HFFc6 (cell line): Measurements from ENCODE around the gene COX7A2L. TPM values are rescaled to one million over a fixed set of nuclear protein-coding genes. Genes with fewer than 3 reads are reported as not detected.

Experiments
- DNase-seq: peaks from one replicate; pipeline ENCODE4 v3.0.0-alpha.2; 2018
- H3K27ac Mint-ChIP-seq: 2 replicates; pipeline ENCODE4 v1.8.0; 2020; ENCODE audit warnings: mild to moderate bottlenecking, mixed read lengths
- H3K27me3 Mint-ChIP-seq: 2 replicates; pipeline ENCODE4 v1.8.0; 2021; ENCODE audit warnings: mild to moderate bottlenecking, moderate library complexity, mixed read lengths; ENCODE audit not compliant: insufficient read depth
- H3K36me3 Mint-ChIP-seq: 2 replicates; pipeline ENCODE4 v1.8.0; 2021; ENCODE audit warnings: low read depth, mixed read lengths
- H3K4me1 Mint-ChIP-seq: 2 replicates; pipeline ENCODE4 v1.8.0; 2020; ENCODE audit warnings: low read depth, mixed read lengths
- H3K4me3 Mint-ChIP-seq: 2 replicates; pipeline ENCODE4 v1.8.0; 2020; ENCODE audit warnings: mild to moderate bottlenecking, moderate library complexity, mixed read lengths
- H3K9me3 Mint-ChIP-seq: 2 replicates; pipeline ENCODE4 v1.8.0; 2020; ENCODE audit warnings: mild to moderate bottlenecking, mixed read lengths
- CTCF ChIP-seq: fragments of 200-600 bp; sonication (generic); IDR thresholded peaks from 2 replicates; pipeline ENCODE4 v1.5.0; 2021; ENCODE audit warnings: antibody characterized with exemption, mild to moderate bottlenecking
- total RNA-seq, 6 experiments: library from RNA; stranded (reverse); fragmentation: NEBNext Ultra II Directional; extraction: Animal tissue kit (Norgen Biotek cat#: 25700); gene quantifications; 2 replicates in 1 of 6; 3 replicates in 5 of 6; pipeline ENCODE4 v1.2.3, GENCODE V29; 2021

COX7A2L gene
- total RNA-seq, 6 experiments from 2014 or later = 118 to 130 (median 125) TPM

DNA sequence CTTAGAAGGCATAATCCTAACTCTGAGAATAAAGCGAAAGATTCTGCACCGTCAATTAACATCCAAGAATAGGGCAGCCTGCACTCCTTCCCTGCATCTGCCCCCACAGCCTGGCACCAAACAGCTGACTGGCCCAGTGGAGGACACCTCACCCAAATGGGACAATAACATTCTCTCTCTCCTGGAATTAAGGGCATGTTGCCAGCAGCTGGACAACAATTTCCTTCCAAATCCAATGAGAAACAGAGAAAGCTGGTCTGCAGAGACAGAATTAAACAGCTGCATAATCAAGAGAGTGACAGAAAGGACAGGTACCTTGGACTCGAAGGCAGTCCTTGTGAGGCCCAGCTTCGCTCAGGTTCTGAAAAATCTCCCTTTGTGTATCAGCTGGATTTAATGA, 15.0 kb downstream of the COX7A2L start:
- H3K27ac Mint-ChIP-seq = no peak overlapping the region
- no peaks in the 10 kb centered on the region; the same call in 1 of the 2 replicates for H3K27me3 Mint-ChIP-seq
- H3K36me3 Mint-ChIP-seq = peaks cover 41% of the 10 kb centered on the region
- H3K4me1 Mint-ChIP-seq = peaks cover 51% of the 10 kb centered on the region
- no peak for DNase-seq
- H3K4me3 Mint-ChIP-seq = no peak overlapping the region
- TF ChIP-seq CTCF = no peak
- no peaks in the 10 kb centered on the region; the same call in 1 of the 2 replicates for H3K9me3 Mint-ChIP-seq

DNA sequence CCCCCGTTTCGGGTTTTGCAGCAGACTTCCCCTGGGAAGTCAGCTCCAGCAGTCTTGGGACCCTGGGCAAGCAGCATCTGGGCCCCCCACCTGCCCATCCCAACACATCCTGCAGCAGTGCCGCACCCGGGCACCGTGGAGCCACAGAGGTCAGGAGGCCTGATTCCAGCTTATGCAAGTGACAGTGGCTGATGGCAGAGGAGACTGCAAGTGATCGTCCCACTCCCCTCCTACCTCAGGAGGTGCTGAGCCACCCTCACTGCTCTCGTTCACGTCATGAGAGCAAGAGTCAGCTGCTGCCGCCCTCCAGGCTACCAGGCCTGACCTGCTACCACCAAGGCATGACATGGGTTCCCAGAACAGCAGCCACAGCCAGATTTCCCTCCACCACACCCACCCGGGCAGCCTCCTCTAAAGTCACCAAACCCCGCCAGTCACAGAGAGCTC, 18.2 kb downstream of the COX7A2L start:
- H3K4me1 Mint-ChIP-seq = peaks cover 33% of the 10 kb centered on the region
- DNase-seq = no peak
- peak overlapping the region; percentile 77 for H3K4me3 Mint-ChIP-seq
- peaks cover 7% of the 10 kb centered on the region for H3K27me3 Mint-ChIP-seq
- H3K27ac Mint-ChIP-seq = peak overlapping the region; percentile 97
- H3K9me3 Mint-ChIP-seq = no peaks in the 10 kb centered on the region; the same call in 1 of the 2 replicates
- no peak for TF ChIP-seq CTCF
- peaks cover 54% of the 10 kb centered on the region for H3K36me3 Mint-ChIP-seq

DNA sequence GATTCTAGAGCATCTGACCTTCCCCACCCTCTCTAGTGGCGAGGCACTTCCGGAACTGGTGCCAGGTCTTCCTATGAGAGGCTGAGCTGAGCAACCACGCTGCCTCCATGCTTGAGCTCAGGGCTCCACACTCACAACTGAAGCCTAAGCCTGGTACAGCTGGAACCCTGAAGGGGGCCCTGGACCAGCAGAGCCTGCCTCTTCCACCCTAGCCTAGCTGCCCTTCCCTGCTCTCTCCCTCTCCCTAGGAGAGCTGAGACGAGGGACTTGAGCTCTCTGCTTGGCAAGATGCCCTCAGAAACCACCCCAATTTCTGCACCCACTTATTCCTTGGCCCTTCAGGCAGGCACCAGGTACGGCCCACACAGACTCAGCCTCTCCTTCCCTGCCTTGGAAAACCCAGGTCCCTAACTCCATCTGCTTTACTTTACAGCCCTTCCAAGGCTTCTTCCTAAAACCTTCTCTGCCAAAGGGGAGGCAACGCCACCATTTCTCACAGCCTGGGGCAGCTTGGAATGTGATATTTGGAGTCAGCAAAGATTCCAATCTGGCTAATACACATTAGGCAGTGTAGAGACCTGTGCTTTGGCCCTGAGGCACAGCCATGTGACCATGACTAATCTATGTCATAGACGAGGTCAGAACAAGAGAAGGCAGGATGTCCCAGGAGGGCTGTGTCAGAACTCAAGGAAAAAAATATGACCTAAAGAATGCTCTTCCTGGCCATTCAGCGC, 18.8 kb downstream of the COX7A2L start:
- Mint-ChIP-seq H3K27ac (peak overlapping the region; percentile 97), H3K4me3 (peak overlapping the region; percentile 77), H3K27me3 (peaks cover 7% of the 10 kb centered on the region), H3K9me3 (no peaks in the 10 kb centered on the region; the same call in 1 of the 2 replicates), H3K4me1 (peaks cover 37% of the 10 kb centered on the region), H3K36me3 (peaks cover 58% of the 10 kb centered on the region)
- no peak for TF ChIP-seq CTCF
- peak; percentile 93 for DNase-seq

GRCh38 chr2:42340938-42341636, 19.9 kb downstream of the COX7A2L start:
- no peaks in the 10 kb centered on the region; the same call in 1 of the 2 replicates for H3K9me3 Mint-ChIP-seq
- peaks cover 42% of the 10 kb centered on the region for H3K4me1 Mint-ChIP-seq
- DNase-seq = no peak
- H3K27ac Mint-ChIP-seq = peak overlapping the region; percentile 97
- peaks cover 63% of the 10 kb centered on the region for H3K36me3 Mint-ChIP-seq
- H3K27me3 Mint-ChIP-seq = peaks cover 7% of the 10 kb centered on the region
- TF ChIP-seq CTCF = no peak
- H3K4me3 Mint-ChIP-seq = no peak overlapping the region

GRCh38 chr2:42340045-42340937, 20.7 kb downstream of the COX7A2L start:
- peak overlapping the region; percentile 24 for H3K27ac Mint-ChIP-seq
- peaks cover 67% of the 10 kb centered on the region for H3K36me3 Mint-ChIP-seq

More at GRCh38 chr2:42340045-42340937, 20.7 kb downstream of the COX7A2L start:
- Mint-ChIP-seq H3K4me1 (peaks cover 37% of the 10 kb centered on the region), H3K9me3 (no peaks in the 10 kb centered on the region; the same call in 1 of the 2 replicates), H3K4me3 (no peak overlapping the region), H3K27me3 (peaks cover 7% of the 10 kb centered on the region)
- TF ChIP-seq CTCF = no peak
- DNase-seq = no peak
